Measurements from ENCODE around the gene RIT2. TPM values are rescaled to one million over a fixed set of nuclear protein-coding genes. Genes with fewer than 3 reads are reported as not detected.

RIT2 gene
- total RNA-seq, 1 experiment from 2014 or later: not detected

DNA sequence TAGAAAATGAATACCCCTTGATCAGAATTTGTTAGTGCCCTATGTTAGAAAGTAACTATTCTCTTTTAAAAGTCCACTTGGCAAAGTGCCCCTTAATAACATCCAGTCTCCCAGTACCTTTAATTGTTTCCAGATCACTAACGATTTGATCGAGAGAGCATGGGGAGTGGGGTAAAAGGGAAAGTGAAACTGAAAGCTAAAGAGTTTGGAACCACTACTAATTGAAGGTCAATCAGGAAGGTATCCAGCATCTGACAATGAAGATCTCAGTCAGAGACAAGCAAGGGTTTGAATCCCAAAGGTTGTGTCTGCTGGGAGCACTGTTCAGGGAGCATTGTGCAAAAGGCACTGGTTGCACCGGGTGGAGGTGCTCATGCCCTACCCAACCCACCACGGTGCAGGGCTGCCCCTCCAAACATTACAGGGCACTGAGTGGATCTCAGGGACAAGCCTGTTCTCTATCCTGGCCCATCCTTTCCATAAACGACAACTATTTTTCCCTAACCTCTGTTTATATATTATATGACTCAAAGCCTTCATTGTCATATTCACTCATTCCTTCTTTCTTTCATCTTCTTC is 14.6 kb upstream of the RIT2 start:
- POLR2A ChIA-PET: no interaction called here
- Mint-ChIP-seq H3K27me3 (ENCODE audit: insufficient read depth, unreplicated experiment) (no peaks in the 10 kb centered on the region), H3K9me3 (ENCODE audit: unreplicated experiment) (no peaks in the 10 kb centered on the region), H3K4me1 (ENCODE audit: insufficient read depth, unreplicated experiment) (no peaks in the 10 kb centered on the region), H3K4me3 (ENCODE audit: unreplicated experiment) (peak overlapping the region; percentile 72), H3K36me3 (ENCODE audit: insufficient read depth, unreplicated experiment) (no peaks in the 10 kb centered on the region), H3K27ac (ENCODE audit: low read depth, unreplicated experiment) (no peak overlapping the region)
- TF ChIP-seq, protein P1, sequence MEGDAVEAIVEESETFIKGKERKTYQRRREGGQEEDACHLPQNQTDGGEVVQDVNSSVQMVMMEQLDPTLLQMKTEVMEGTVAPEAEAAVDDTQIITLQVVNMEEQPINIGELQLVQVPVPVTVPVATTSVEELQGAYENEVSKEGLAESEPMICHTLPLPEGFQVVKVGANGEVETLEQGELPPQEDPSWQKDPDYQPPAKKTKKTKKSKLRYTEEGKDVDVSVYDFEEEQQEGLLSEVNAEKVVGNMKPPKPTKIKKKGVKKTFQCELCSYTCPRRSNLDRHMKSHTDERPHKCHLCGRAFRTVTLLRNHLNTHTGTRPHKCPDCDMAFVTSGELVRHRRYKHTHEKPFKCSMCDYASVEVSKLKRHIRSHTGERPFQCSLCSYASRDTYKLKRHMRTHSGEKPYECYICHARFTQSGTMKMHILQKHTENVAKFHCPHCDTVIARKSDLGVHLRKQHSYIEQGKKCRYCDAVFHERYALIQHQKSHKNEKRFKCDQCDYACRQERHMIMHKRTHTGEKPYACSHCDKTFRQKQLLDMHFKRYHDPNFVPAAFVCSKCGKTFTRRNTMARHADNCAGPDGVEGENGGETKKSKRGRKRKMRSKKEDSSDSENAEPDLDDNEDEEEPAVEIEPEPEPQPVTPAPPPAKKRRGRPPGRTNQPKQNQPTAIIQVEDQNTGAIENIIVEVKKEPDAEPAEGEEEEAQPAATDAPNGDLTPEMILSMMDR (IDR thresholded peaks at IDR 0.05; ENCODE audit: unreplicated experiment): no peak
- CTCF ChIA-PET: no interaction called here
- BruUV-seq (replicated peaks): no TSS peak
- DNase-seq (ENCODE audit: unreplicated experiment): peak; percentile 44
- intact Hi-C loops (cut with micrococcal nuclease): no loop called here

DNA sequence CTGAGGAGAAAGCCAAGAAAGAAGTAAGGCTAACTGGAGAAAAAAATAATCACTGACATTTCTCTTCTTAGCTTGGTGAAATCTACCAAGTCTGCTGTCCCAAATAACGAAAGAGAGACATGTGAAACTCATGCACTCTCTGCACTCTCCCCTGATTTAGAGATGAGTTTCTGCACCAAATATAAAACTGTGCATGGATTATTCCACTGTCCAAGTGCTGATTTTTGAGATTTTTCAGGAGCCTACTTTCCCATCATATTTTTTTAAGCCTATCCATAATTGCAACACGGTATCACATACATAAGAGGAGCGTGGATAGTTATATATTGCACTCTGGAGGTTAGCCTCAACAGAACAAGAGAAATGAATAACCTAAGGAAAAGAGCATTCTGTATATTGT is 10.0 kb upstream of the RIT2 start:
- no peaks in the 10 kb centered on the region for H3K9me3 Mint-ChIP-seq (ENCODE audit: unreplicated experiment)
- H3K36me3 Mint-ChIP-seq (ENCODE audit: insufficient read depth, unreplicated experiment): no peaks in the 10 kb centered on the region
- no TSS peak for BruUV-seq (replicated peaks)
- H3K4me1 Mint-ChIP-seq (ENCODE audit: insufficient read depth, unreplicated experiment): no peaks in the 10 kb centered on the region
- CTCF ChIA-PET: no interaction called here
- intact Hi-C loops (cut with micrococcal nuclease): no loop called here
- no peak overlapping the region for H3K27ac Mint-ChIP-seq (ENCODE audit: low read depth, unreplicated experiment)
- POLR2A ChIA-PET: no interaction called here
- no peak for DNase-seq (ENCODE audit: unreplicated experiment)
- no peak overlapping the region for H3K4me3 Mint-ChIP-seq (ENCODE audit: unreplicated experiment)
- TF ChIP-seq, protein P1 (IDR thresholded peaks at IDR 0.05; ENCODE audit: unreplicated experiment): no peak
- H3K27me3 Mint-ChIP-seq (ENCODE audit: insufficient read depth, unreplicated experiment): no peaks in the 10 kb centered on the region

DNA sequence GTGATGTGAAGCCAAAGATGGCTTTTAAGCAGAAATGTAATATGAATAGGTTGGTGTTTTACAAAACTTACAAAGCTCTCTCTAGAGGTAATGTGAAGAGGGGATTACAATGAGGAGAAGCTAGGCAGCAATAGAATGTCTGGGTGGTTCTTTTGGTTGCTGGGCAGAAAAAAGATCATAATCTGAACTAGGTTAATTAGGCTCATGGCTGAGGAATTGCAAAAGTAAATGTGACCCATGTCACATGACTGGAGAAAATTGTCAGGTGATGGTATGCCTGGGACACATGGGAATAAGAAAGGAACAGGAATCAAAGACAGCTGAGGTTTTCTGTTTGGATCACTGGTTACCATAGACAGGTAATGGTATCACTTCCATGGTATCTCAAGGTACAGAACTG is 7.5 kb upstream of the RIT2 start:
- TF ChIP-seq, protein P1 (IDR thresholded peaks at IDR 0.05; ENCODE audit: unreplicated experiment): no peak
- Mint-ChIP-seq H3K27ac (ENCODE audit: low read depth, unreplicated experiment) (no peak overlapping the region), H3K36me3 (ENCODE audit: insufficient read depth, unreplicated experiment) (no peaks in the 10 kb centered on the region), H3K4me3 (ENCODE audit: unreplicated experiment) (no peak overlapping the region), H3K9me3 (ENCODE audit: unreplicated experiment) (no peaks in the 10 kb centered on the region), H3K4me1 (ENCODE audit: insufficient read depth, unreplicated experiment) (no peaks in the 10 kb centered on the region), H3K27me3 (ENCODE audit: insufficient read depth, unreplicated experiment) (no peaks in the 10 kb centered on the region)
- intact Hi-C loops (cut with micrococcal nuclease): no loop called here
- DNase-seq (ENCODE audit: unreplicated experiment): no peak
- no TSS peak for BruUV-seq (replicated peaks)
- POLR2A ChIA-PET: no interaction called here
- CTCF ChIA-PET: interaction anchor here (0.8 kb wide), 1 partner anchor 1126 kb away, joined by 3 read pairs; no protein-coding TSS in a partner anchor

DNA sequence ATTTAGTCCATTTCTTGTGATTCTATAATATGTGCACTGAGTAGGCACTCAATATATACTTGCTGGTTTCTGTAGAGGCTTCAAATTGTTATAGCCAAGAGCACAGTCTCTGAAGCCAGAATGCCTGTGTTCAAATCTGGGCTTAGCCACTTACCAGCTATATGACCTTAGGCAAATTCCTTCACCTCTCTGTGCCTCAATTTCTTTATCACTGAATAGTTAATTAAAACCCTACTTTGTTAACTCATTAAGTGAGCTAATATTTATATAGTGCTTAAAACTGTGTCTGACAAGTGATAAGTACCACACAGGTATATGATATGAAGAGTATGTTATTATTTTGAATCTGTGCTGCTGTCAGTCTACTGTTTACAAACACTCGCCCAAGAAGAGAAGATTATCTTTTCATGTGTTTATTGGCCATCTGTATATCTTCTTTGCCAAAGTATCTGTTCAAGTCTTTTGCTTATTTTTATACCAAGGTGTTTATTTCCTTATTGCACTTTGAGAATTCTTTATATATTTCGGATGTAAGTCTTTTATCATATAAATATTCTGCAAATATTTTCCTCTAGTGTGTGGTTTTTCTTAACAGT is 1.3 kb upstream of the RIT2 start:
- H3K9me3 Mint-ChIP-seq (ENCODE audit: unreplicated experiment): no peaks in the 10 kb centered on the region
- intact Hi-C loops (cut with micrococcal nuclease): no loop called here
- no peaks in the 10 kb centered on the region for H3K27me3 Mint-ChIP-seq (ENCODE audit: insufficient read depth, unreplicated experiment)
- no peaks in the 10 kb centered on the region for H3K36me3 Mint-ChIP-seq (ENCODE audit: insufficient read depth, unreplicated experiment)
- no TSS peak for BruUV-seq (replicated peaks)
- no peak for DNase-seq (ENCODE audit: unreplicated experiment)
- H3K27ac Mint-ChIP-seq (ENCODE audit: low read depth, unreplicated experiment): no peak overlapping the region
- H3K4me3 Mint-ChIP-seq (ENCODE audit: unreplicated experiment): no peak overlapping the region
- TF ChIP-seq, protein P1 (IDR thresholded peaks at IDR 0.05; ENCODE audit: unreplicated experiment): no peak
- no peaks in the 10 kb centered on the region for H3K4me1 Mint-ChIP-seq (ENCODE audit: insufficient read depth, unreplicated experiment)
- ChIA-PET CTCF (interaction anchor here (0.6 kb wide), 1 partner anchor 313 kb away, joined by 3 read pairs; no protein-coding TSS in a partner anchor), POLR2A (no interaction called here)
